Hematopoietic multipotent progenitor cell treated with erythropoietin and hydrocortisone succinate and interleukin-3 and kit ligand, for 15 days (in vitro differentiated cells): Measurements from ENCODE around the gene PRKCD.

ENCODE experiments used
- DNase-seq: peaks from one replicate; pipeline ENCODE4 v3.0.0-alpha.2; 2015; ENCODE audit warnings: low spot score

The PRKCD gene

DNA sequence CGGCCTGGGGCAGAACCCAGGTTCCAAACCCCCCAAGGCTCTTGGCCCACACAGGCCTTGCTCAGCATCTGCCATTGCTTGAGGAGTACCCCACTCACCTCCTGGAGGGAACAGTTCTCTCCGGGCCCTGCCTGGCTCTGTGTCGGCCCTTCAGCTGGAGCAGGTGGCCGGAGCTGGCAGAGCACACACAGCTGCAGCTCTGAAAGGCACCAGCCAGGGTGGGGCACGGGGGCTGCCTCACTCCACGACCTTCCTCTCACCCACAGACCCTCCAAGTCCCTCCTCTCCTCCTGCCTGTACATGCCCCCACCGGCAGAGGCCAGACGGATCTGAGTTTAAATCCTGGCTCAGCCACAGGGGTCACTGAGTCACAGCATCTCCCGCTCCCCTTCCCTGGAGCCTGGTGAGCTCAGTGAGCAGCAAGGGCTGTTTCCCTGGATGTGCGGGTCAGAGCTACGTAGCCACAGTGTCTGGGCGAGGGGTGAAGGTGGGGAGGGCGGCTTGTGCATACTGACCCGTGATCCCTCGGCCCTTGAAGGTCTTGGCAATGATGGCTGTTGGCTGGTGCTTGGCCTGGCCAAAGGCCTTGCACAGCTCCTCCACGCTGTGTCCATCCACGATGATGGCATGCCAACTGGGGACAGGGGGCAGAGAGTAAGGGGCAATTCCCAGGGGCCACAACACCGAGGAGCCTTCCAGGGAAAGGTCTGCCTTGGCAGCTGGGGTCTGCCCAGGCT lies 71.8 kb downstream of the PRKCD start:
- DNase-seq, result no peak

DNA sequence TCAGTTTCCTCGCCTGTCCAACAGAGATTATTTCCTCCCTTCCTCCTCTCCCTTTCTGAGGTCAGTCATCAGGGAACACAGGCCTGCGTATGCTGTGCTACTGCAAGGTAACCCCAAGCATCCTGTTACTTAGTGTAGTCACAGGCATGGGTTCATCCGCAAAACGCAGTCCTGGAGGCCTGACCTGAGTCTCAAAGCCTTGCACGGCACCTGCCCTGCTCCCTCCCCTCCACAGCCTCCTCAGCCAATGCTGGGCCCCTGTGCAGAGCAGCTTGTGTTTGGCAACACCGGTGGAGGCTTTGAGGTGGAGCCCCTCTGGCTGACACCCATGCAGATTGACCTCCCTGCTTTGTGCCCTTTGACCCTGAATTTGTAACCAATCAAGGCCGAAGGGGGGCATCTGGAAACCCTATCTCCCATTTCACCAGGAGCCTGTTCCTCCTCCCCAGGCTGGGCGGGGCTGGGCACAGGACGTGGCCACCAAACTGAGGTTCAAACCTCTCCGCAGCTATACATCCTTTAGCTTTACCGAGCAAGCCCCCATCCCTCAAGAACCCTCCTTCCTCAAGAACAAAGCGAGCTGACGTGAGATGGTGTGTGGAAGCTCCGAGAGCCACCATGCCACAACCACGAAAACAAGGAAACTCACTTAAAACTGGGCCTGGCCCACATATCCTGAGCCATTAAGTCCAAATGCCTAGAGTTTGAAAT lies 73.3 kb downstream of the PRKCD start:
- no peak for DNase-seq

- no peak for DNase-seq
These were observed 73.8 kb downstream of the PRKCD start for GRCh38 chr3:53234841-53235232.

GRCh38 chr3:53235545-53235944 lies 74.5 kb downstream of the PRKCD start:
- DNase-seq, result no peak

DNA sequence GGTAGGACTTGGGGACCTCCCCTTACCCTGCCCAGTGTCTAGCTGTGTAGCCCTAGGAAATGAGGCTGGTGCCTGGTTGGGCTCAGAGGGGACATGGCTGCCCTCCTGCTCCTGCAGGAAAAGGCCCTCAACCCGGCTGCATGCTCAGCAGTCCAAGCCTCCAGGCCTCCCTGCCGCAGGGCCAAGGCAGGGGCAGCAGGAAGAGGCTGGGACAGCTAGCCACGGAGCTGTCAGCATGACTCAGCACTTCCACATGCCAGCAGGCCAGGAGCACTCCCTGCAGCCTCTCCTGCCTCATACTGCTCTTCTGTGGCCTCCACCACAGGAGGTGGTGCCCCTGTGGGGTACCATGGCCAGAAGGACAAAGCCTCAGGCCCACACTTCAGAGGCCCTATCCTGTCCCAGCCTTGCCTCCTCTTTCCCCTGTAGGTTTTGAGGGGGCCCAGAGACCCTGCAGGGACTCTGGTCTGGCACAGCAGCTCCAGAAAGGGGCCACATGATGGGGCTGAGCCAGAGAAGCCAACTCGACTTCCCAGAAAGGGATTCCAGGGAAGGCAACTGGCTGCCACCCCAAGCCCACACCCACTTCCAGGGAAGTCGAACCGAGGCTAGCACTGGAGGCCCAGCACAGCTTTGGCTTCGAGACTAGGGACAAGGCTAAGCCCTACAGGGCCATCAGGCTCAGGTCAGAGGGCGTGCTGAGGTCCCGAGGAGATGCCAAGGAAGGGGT lies 75.3 kb downstream of the PRKCD start:
- peak; percentile 87 for DNase-seq

- DNase-seq, result no peak
These were observed 77.2 kb downstream of the PRKCD start for GRCh38 chr3:53238051-53238850.

DNA sequence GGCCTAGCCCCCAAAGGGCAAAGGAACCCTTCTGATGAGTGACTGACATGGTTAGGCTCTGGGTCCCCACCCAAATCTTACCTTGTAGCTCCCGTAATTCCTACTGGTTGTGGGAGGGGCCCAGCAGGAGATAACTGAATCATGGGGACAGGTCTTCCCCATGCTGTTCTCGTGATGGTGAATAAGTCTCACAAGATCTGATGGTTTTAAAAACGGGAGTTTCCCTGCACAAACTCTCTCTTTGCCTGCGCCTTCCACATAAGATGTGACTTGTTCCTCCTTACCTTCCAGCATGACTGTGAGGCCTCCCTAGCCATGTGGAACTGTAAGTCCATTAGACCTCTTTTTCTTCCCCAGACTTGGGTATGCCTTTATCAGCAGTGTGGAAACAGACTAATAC lies 77.9 kb downstream of the PRKCD start:
- DNase-seq, result no peak

DNA sequence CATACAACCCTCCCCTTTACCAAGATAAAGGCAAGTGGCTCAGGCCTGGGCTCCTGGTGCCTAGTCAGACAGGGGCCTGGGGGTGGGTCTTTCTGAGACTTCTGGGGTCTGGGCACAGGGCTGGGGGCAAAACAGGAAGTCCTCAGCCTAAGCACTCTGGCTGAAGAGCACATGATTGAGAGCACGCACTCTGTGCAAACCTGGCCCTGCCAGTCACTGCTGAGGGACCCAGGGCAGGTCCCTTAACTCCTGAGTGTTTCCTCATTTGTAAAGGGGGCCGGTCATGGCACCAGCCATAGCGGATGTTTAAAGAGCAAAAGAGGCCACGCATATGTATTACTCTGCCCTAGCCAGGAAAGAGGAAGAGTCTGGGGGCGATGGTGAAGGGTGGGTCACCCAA lies 78.8 kb downstream of the PRKCD start:
- DNase-seq, result no peak

DNA sequence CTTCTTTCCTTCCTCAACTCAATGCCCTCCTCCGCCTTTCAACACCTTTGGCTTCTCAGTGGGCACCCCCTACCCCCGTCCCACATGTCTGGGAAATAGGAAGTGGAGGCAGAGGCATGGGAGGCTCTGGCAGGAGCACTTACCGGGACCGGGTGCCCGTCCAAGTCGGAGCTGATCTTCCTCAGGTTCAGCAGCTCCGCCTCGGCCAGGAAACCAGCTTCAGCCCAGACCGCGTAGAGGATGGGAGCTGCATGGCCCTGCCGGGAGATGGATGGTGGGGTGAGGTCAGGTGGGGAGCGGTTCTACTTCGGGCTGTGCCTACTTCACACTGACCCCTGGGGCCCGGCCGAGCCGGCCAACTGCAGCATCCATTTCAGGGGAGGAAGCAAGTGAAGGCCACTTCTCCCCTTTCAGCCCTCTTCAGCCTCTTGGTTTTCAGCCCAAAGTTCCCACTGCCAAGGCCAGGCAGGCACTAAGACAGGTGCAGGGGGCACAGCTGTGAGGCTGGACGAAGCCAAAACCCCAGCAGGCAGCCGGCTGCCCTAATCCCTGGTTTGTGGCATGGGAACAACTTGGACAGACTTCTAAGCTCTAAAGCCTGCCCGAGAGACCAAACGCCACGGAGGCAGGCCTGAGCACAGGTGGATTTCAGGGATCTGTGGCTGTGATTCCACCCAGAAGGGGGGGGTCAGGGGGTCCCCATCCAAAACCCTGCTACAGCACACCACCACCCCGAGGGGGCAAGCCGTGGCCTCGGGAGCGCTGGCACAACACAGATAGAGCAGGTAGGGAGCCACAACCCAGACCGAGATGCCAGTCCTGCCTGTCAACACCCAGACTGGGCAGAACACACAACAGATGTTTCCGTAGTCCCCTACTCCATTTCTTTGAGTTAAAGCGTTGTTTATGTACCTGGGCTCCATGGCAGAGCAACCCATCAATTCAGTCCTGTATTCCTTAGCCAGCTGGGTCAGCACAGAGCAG lies 80.3 kb downstream of the PRKCD start:
- no peak for DNase-seq

DNA sequence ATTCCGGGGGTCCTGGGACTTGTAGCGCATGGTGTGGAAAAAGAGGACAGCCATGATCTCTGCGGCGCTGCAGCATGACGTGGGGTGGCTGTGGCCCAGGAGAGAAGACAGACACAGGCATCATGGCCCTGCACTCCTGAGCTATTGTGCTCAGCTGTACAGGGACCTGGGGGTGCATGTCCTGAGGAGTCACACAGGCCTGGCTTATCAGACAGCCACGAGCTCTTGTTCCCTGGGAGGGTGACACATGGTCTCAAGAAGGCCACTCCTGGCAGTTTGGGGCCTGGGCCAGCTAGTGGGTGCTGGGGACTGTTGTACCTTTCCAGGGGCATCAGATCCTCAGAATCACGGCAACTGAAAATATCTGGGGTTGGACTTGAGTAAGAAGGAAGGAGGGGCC lies 81.1 kb downstream of the PRKCD start:
- no peak for DNase-seq
